HepG2 (cell line): ENCODE results near the gene GTF2F2. TPM values are rescaled to one million over a fixed set of nuclear protein-coding genes. Genes with fewer than 3 reads are reported as not detected.
A peak's percentile ranks its signal among the peaks of the same experiment; 100 is the strongest.

ENCODE experiments used
- ATAC-seq: fragments of 200-7000 bp; cut with Tn5 transposase; 3 replicates; pipeline ENCODE4 v1.9.1; 2020; ENCODE audit warnings: mild to moderate bottlenecking, moderate library complexity
- BruUV-seq: library from RNA; stranded (reverse); fragments of 400-500 nt; replicated peaks from 2 replicates; lab custom pipeline; 2021; lab: Mats Ljungman, UMichigan
- CTCF ChIA-PET: fragments of 300-600 bp; formaldehyde crosslinking; extraction: SDS; loops from one replicate; lab custom pipeline; 2021; ENCODE audit warnings: low total read pairs, inconsistent platforms, low intra/inter-chr PET ratio; lab: Yijun Ruan, JAX
- POLR2A ChIA-PET: fragments of 350-600 bp; sonication (Branson Sonifier 250); formaldehyde crosslinking; loops from one replicate; lab custom pipeline; 2020; ENCODE audit warnings: antibody characterized with exemption, inconsistent platforms; lab: Yijun Ruan, JAX
- DNase-seq: peaks from one replicate; pipeline ENCODE4 v3.0.0-alpha.2; 2015; ENCODE audit warnings: low spot score
- FAIRE-seq: peaks from 3 replicates; lab custom pipeline; 2011; peaks lifted over from hg19 to GRCh38; lab: Jason Lieb, UNC
- H2AFZ ChIP-seq: one replicate; pipeline ENCODE4 v1.6.1; 2011; ENCODE audit warnings: low read length, inconsistent platforms
- H3K27ac ChIP-seq: fragments of 300-600 bp; 3 replicates; pipeline ENCODE4 v1.8.0; 2011; ENCODE audit warnings: mixed run types, mild to moderate bottlenecking, mixed read lengths, low read length, inconsistent platforms; ENCODE audit not compliant: insufficient read depth; ENCODE audit errors: extremely low read length
- H3K27me3 ChIP-seq, 2 experiments: fragments of 200-600 bp in 1 of 2; 2 replicates in 1 of 2; 3 replicates in 1 of 2; pipeline versions ENCODE4 v1.6.0 to v1.8.0; 2011; ENCODE audit warnings: low read length in 2 of 2, mild to moderate bottlenecking in 2 of 2, moderate library complexity in 2 of 2, inconsistent platforms in 1 of 2; ENCODE audit not compliant: insufficient read depth in 2 of 2, control insufficient read depth in 1 of 2
- H3K36me3 ChIP-seq, 2 experiments: fragments of 200-600 bp in 1 of 2; replicated peaks in 1 of 2; 2 replicates in 1 of 2; 3 replicates in 1 of 2; pipeline versions ENCODE4 v1.5.1 to v1.8.0; 2011; ENCODE audit warnings: low read length in 2 of 2, inconsistent platforms in 1 of 2; ENCODE audit not compliant: insufficient read depth in 2 of 2, control insufficient read depth in 1 of 2
- H3K4me1 ChIP-seq: 2 replicates; pipeline ENCODE4 v1.5.1; 2012; ENCODE audit warnings: low read length, inconsistent platforms; ENCODE audit not compliant: insufficient read depth
- H3K4me2 ChIP-seq: 2 replicates; pipeline ENCODE4 v1.6.0; 2011; ENCODE audit warnings: low read depth, low read length, inconsistent platforms
- H3K4me3 ChIP-seq, 3 experiments: fragments of 200-600 bp in 1 of 3; sonication (generic), shearing (Covaris generic) in 1 of 3; replicated peaks in 1 of 3; 2 replicates each; pipeline ENCODE4 v1.5.1; 2011 to 2016; ENCODE audit warnings: low read length in 3 of 3, inconsistent platforms in 2 of 3, low read depth in 2 of 3, mild to moderate bottlenecking in 2 of 3, control low read depth in 1 of 3, mixed read lengths in 1 of 3; ENCODE audit not compliant: insufficient read depth in 1 of 3
- H3K79me2 ChIP-seq: one replicate; pipeline ENCODE4 v1.6.1; 2011; ENCODE audit warnings: low read length, inconsistent platforms; ENCODE audit not compliant: insufficient read depth
- H3K9ac ChIP-seq: 2 replicates; pipeline ENCODE4 v1.6.0; 2011; ENCODE audit warnings: mild to moderate bottlenecking, low read depth, low read length, inconsistent platforms; ENCODE audit not compliant: insufficient read depth
- H3K9me3 ChIP-seq: 2 replicates; pipeline ENCODE4 v1.5.1; 2012; ENCODE audit warnings: mild to moderate bottlenecking, low read length
- H4K20me1 ChIP-seq: 2 replicates; pipeline ENCODE4 v1.6.0; 2011; ENCODE audit warnings: inconsistent platforms, mild to moderate bottlenecking, low read length, moderate library complexity; ENCODE audit not compliant: insufficient read depth
- FOXA3 ChIP-seq: IDR thresholded peaks from 2 replicates; pipeline ENCODE4 v1.6.1; 2016; ENCODE audit warnings: missing genetic modification reagents, missing compliant biosample characterization
- HDAC1 ChIP-seq: sonication (generic); formaldehyde crosslinking; IDR thresholded peaks from 2 replicates; pipeline ENCODE4 v1.5.1; 2020; ENCODE audit warnings: mild to moderate bottlenecking, missing genetic modification reagents
- KDM5A ChIP-seq: fragments of 200-600 bp; sonication (generic); IDR thresholded peaks from 2 replicates; pipeline ENCODE4 v1.7.0; 2018; ENCODE audit warnings: antibody characterized with exemption, mild to moderate bottlenecking, low read length, borderline replicate concordance
- MAFK ChIP-seq, 2 experiments: IDR thresholded peaks in 1 of 2; conservative IDR thresholded peaks in 1 of 2; 2 replicates each; pipeline ENCODE4 v1.6.1; 2011; ENCODE audit warnings: improper control_type of control experiment in 2 of 2, low read length in 2 of 2
- MAZ ChIP-seq, 2 experiments: sonication (generic) in 1 of 2; formaldehyde crosslinking in 1 of 2; IDR thresholded peaks; 2 replicates each; pipeline versions ENCODE4 v1.5.0 to v1.6.1; 2012 to 2020; ENCODE audit warnings: low read depth in 2 of 2, mild to moderate bottlenecking in 2 of 2, borderline replicate concordance in 1 of 2, improper control_type of control experiment in 1 of 2, low read length in 1 of 2, missing genetic modification reagents in 1 of 2, moderate library complexity in 1 of 2
- RFX5 ChIP-seq: IDR thresholded peaks from 2 replicates; pipeline ENCODE4 v1.6.1; 2011; ENCODE audit warnings: low read depth, low read length, improper control_type of control experiment
- RNF219 ChIP-seq: sonication (generic); formaldehyde crosslinking; IDR thresholded peaks from 2 replicates; pipeline ENCODE4 v1.5.0; 2020; ENCODE audit warnings: mild to moderate bottlenecking, missing genetic modification reagents
- SALL2 ChIP-seq: sonication (generic); formaldehyde crosslinking; IDR thresholded peaks from 2 replicates; pipeline ENCODE4 v1.8.1; 2023; ENCODE audit warnings: mild to moderate bottlenecking, missing genetic modification reagents, inconsistent platforms
- SRSF4 ChIP-seq: fragments of 200-400 bp; formaldehyde crosslinking; IDR thresholded peaks from one replicate; pipeline ENCODE4 v1.6.1; 2018; ENCODE audit warnings: mild to moderate bottlenecking, low read depth, low read length, moderate library complexity; ENCODE audit not compliant: poor library complexity, severe bottlenecking
- ZNF180 ChIP-seq: sonication (generic); formaldehyde crosslinking; IDR thresholded peaks from 2 replicates; pipeline ENCODE4 v1.4.0; 2020; ENCODE audit warnings: low read depth, missing genetic modification reagents, borderline replicate concordance
- ZNF367 ChIP-seq: sonication (generic); formaldehyde crosslinking; IDR thresholded peaks from 2 replicates; pipeline ENCODE4 v1.4.0; 2020; ENCODE audit warnings: missing genetic modification reagents, borderline replicate concordance
- ZNF589 ChIP-seq: sonication (generic); formaldehyde crosslinking; conservative IDR thresholded peaks from 2 replicates; pipeline ENCODE4 v1.8.0; 2022; ENCODE audit warnings: mild to moderate bottlenecking, moderate library complexity, missing genetic modification reagents
- ZNF678 ChIP-seq: sonication (generic); formaldehyde crosslinking; IDR thresholded peaks from 2 replicates; pipeline ENCODE4 v1.4.0; 2020; ENCODE audit warnings: mild to moderate bottlenecking, missing genetic modification reagents
- ZNF768 ChIP-seq: sonication (generic); formaldehyde crosslinking; IDR thresholded peaks from 2 replicates; pipeline ENCODE4 v1.4.0; 2020; ENCODE audit warnings: missing genetic modification reagents
- ZNF883 ChIP-seq: sonication (generic); formaldehyde crosslinking; IDR thresholded peaks from 2 replicates; pipeline ENCODE4 v1.5.1; 2020; ENCODE audit warnings: mild to moderate bottlenecking, missing genetic modification reagents; ENCODE audit errors: not compliant biosample characterization
- WGBS: methylation state at CpG from one replicate; pipeline ENCODE4 v1.1.6; 2017; ENCODE audit warnings: low lambda C conversion rate; 5-methylcytosine and 5-hydroxymethylcytosine counted together
- in situ Hi-C: cut with HindIII; loops from 2 replicates; pipeline ENCODE4 v1.10.0; 2017; ENCODE audit warnings: low pct_unique_long_range_greater_than_20kb; ENCODE audit not compliant: extremely low pct_ligation_motif_present
- intact Hi-C: fragments of 100-400 bp; cut with micrococcal nuclease; formaldehyde crosslinking; loops from one replicate; pipeline ENCODE4 v1.10.0; 2022; ENCODE audit not compliant: unreplicated experiment
- polyA plus RNA-seq, 8 experiments: library from polyadenylated mRNA; depleted of rRNA in 3 of 8; stranded (reverse) in 7 of 8; unstranded in 1 of 8; fragments of >200 nt; fragmentation: Illumina TruSeq in 4 of 8; extraction: Trizol in 4 of 8; gene quantifications; 2 replicates each; pipeline versions ENCODE4 v1.2.1 to v1.2.3, GENCODE V29; 2011 to 2016; ENCODE audit warnings: low read depth in 4 of 8, missing spikeins in 1 of 8, mixed read lengths in 1 of 8; ENCODE audit not compliant: insufficient read depth in 1 of 8
- total RNA-seq, 5 experiments: library from RNA; depleted of rRNA; stranded (reverse); fragments of >200 nt; fragmentation: Illumina TruSeq; extraction: Trizol; gene quantifications; 2 replicates each; pipeline ENCODE4 v1.2.3, GENCODE V29; 2016; ENCODE audit warnings: low read depth in 1 of 5

GTF2F2 gene
- total and polyA plus RNA-seq, 2 of the 13 experiments (the other 11 are each of a cell fraction or from before 2014, with no cell fraction given) = 10.6 to 32.8 TPM

- in situ Hi-C loops = no loop called here
- peak; percentile 56 for DNase-seq
- Histone ChIP-seq H4K20me1 (no peaks in the 10 kb centered on the region), H2AFZ (no peak overlapping the region)
- TF ChIP-seq ZNF883 (no peak), FOXA3 (CRISPR knock-in tag) (peak; percentile 18; the same call in 1 of the 2 replicates), MAFK (conservative IDR thresholded peaks at IDR 0.05 in 1 of 2, IDR thresholded peaks at IDR 0.05 in 1 of 2; ENCODE audit: low read length in 2 of 2) (0 out of 4 replicates have a peak, but pooled peaks have one; percentile 5 to 7)
- TF ChIP-seq, all 625 proteins: peak for 2
- Histone ChIP-seq H3K27ac (peak overlapping the region; percentile 18), H3K4me2 (no peak overlapping the region), H3K9ac (no peak overlapping the region), H3K27me3 (no peaks in the 10 kb centered on the region), H3K4me3 (no peak overlapping the region), H3K4me1 (peaks cover 13% of the 10 kb centered on the region), H3K79me2 (peaks cover 14% of the 10 kb centered on the region), H3K9me3 (no peaks in the 10 kb centered on the region), H3K36me3 (peaks cover 4 to 20% of the 10 kb centered on the region in 2 experiments; a peak in 3 of 5 replicates)
- intact Hi-C loops = no loop called here
- no TSS peak for BruUV-seq
- FAIRE-seq (no peak), ATAC-seq (no peak; the same call in 2 of the 3 replicates)
- WGBS = 96% methylated on average over 4 of the region's 4 CpGs
- ChIA-PET CTCF (no interaction called here), POLR2A (no interaction called here)
These were observed 22.4 kb downstream of the GTF2F2 start for GRCh38 chr13:45142440-45143345.

- H3K4me1 ChIP-seq = peaks cover 13% of the 10 kb centered on the region
- intact Hi-C loops = no loop called here
- H2AFZ ChIP-seq = no peak overlapping the region
- H3K9me3 ChIP-seq = no peaks in the 10 kb centered on the region
- H3K36me3 ChIP-seq = peaks cover 2 to 13% of the 10 kb centered on the region in 2 experiments; a peak in 2 of 5 replicates
- H3K27me3 ChIP-seq = no peaks in the 10 kb centered on the region
- H4K20me1 ChIP-seq = no peaks in the 10 kb centered on the region
- peak overlapping the region; percentile 3 for H3K27ac ChIP-seq
- WGBS = 96% methylated on average over 7 of the region's 7 CpGs
- DNase-seq (no peak), ATAC-seq (no peak), FAIRE-seq (no peak)
- H3K9ac ChIP-seq = no peak overlapping the region
- BruUV-seq = no TSS peak
- in situ Hi-C loops = no loop called here
- ChIA-PET CTCF (no interaction called here), POLR2A (no interaction called here)
- H3K79me2 ChIP-seq = peaks cover 17% of the 10 kb centered on the region
- no peak overlapping the region for H3K4me2 ChIP-seq
- no peak overlapping the region for H3K4me3 ChIP-seq
- no peak for TF ChIP-seq RFX5
- TF ChIP-seq ZNF768 (CRISPR knock-in tag) = no peak
- no peak for TF ChIP-seq ZNF678
- no peak for TF ChIP-seq SALL2
- no peak for TF ChIP-seq KDM5A
- TF ChIP-seq SRSF4 = no peak
- TF ChIP-seq ZNF180 (CRISPR knock-in tag) = no peak
- no peak for TF ChIP-seq ZNF367 (CRISPR knock-in tag)
- TF ChIP-seq HDAC1 (CRISPR knock-in tag) = no peak
- no peak for TF ChIP-seq MAZ (IDR thresholded peaks at IDR 0.05; ENCODE audit: borderline replicate concordance, low read depth, low read length)
- no peak for TF ChIP-seq MAZ (CRISPR knock-in tag; IDR thresholded peaks at IDR 0.05; ENCODE audit: low read depth)
- TF ChIP-seq RNF219 = no peak
- TF ChIP-seq ZNF589 = no peak
These were observed 23.0 kb downstream of the GTF2F2 start for GRCh38 chr13:45143346-45143751.
